HepG2 (cell line): ENCODE measurements around the gene KDELR3. TPM values are rescaled to one million over a fixed set of nuclear protein-coding genes. Genes with fewer than 3 reads are reported as not detected.
"Not testable (repeated sequence)": the region's sequence is repeated elsewhere in the genome, so short reads cannot be mapped to it uniquely, and the experiment has no call there.

Experiments used
- ATAC-seq: fragments of 200-7000 bp; cut with Tn5 transposase; 3 replicates; pipeline ENCODE4 v1.9.1; 2020; ENCODE audit warnings: mild to moderate bottlenecking, moderate library complexity
- BruUV-seq: library from RNA; stranded (reverse); fragments of 400-500 nt; replicated peaks from 2 replicates; lab custom pipeline; 2021; lab: Mats Ljungman, UMichigan
- CTCF ChIA-PET: fragments of 300-600 bp; formaldehyde crosslinking; extraction: SDS; loops from one replicate; lab custom pipeline; 2021; ENCODE audit warnings: low total read pairs, inconsistent platforms, low intra/inter-chr PET ratio; lab: Yijun Ruan, JAX
- POLR2A ChIA-PET: fragments of 350-600 bp; sonication (Branson Sonifier 250); formaldehyde crosslinking; loops from one replicate; lab custom pipeline; 2020; ENCODE audit warnings: antibody characterized with exemption, inconsistent platforms; lab: Yijun Ruan, JAX
- DNase-seq: peaks from one replicate; pipeline ENCODE4 v3.0.0-alpha.2; 2015; ENCODE audit warnings: low spot score
- FAIRE-seq: peaks from 3 replicates; lab custom pipeline; 2011; peaks lifted over from hg19 to GRCh38; lab: Jason Lieb, UNC
- H2AFZ ChIP-seq: one replicate; pipeline ENCODE4 v1.6.1; 2011; ENCODE audit warnings: low read length, inconsistent platforms
- H3K27ac ChIP-seq: fragments of 300-600 bp; 3 replicates; pipeline ENCODE4 v1.8.0; 2011; ENCODE audit warnings: mixed run types, mild to moderate bottlenecking, mixed read lengths, low read length, inconsistent platforms; ENCODE audit not compliant: insufficient read depth; ENCODE audit errors: extremely low read length
- H3K27me3 ChIP-seq, 2 experiments: fragments of 200-600 bp in 1 of 2; 2 replicates in 1 of 2; 3 replicates in 1 of 2; pipeline versions ENCODE4 v1.6.0 to v1.8.0; 2011; ENCODE audit warnings: low read length in 2 of 2, mild to moderate bottlenecking in 2 of 2, moderate library complexity in 2 of 2, inconsistent platforms in 1 of 2; ENCODE audit not compliant: insufficient read depth in 2 of 2, control insufficient read depth in 1 of 2
- H3K36me3 ChIP-seq, 2 experiments: fragments of 200-600 bp in 1 of 2; replicated peaks in 1 of 2; 2 replicates in 1 of 2; 3 replicates in 1 of 2; pipeline versions ENCODE4 v1.5.1 to v1.8.0; 2011; ENCODE audit warnings: low read length in 2 of 2, inconsistent platforms in 1 of 2; ENCODE audit not compliant: insufficient read depth in 2 of 2, control insufficient read depth in 1 of 2
- H3K4me1 ChIP-seq: 2 replicates; pipeline ENCODE4 v1.5.1; 2012; ENCODE audit warnings: low read length, inconsistent platforms; ENCODE audit not compliant: insufficient read depth
- H3K4me2 ChIP-seq: 2 replicates; pipeline ENCODE4 v1.6.0; 2011; ENCODE audit warnings: low read depth, low read length, inconsistent platforms
- H3K4me3 ChIP-seq, 3 experiments: fragments of 200-600 bp in 1 of 3; sonication (generic), shearing (Covaris generic) in 1 of 3; replicated peaks in 1 of 3; 2 replicates each; pipeline ENCODE4 v1.5.1; 2011 to 2016; ENCODE audit warnings: low read length in 3 of 3, inconsistent platforms in 2 of 3, low read depth in 2 of 3, mild to moderate bottlenecking in 2 of 3, control low read depth in 1 of 3, mixed read lengths in 1 of 3; ENCODE audit not compliant: insufficient read depth in 1 of 3
- H3K79me2 ChIP-seq: one replicate; pipeline ENCODE4 v1.6.1; 2011; ENCODE audit warnings: low read length, inconsistent platforms; ENCODE audit not compliant: insufficient read depth
- H3K9ac ChIP-seq: 2 replicates; pipeline ENCODE4 v1.6.0; 2011; ENCODE audit warnings: mild to moderate bottlenecking, low read depth, low read length, inconsistent platforms; ENCODE audit not compliant: insufficient read depth
- H3K9me3 ChIP-seq: 2 replicates; pipeline ENCODE4 v1.5.1; 2012; ENCODE audit warnings: mild to moderate bottlenecking, low read length
- H4K20me1 ChIP-seq: 2 replicates; pipeline ENCODE4 v1.6.0; 2011; ENCODE audit warnings: inconsistent platforms, mild to moderate bottlenecking, low read length, moderate library complexity; ENCODE audit not compliant: insufficient read depth
- KDM5B ChIP-seq: sonication (generic); formaldehyde crosslinking; IDR thresholded peaks from 2 replicates; pipeline ENCODE4 v1.4.0; 2020; ENCODE audit warnings: missing genetic modification reagents, mild to moderate bottlenecking, borderline replicate concordance
- MAFG ChIP-seq: sonication (generic); formaldehyde crosslinking; IDR thresholded peaks from 2 replicates; pipeline ENCODE4 v1.5.1; 2020; ENCODE audit warnings: mild to moderate bottlenecking, missing genetic modification reagents
- PCBP2 ChIP-seq: fragments of 200-400 bp; formaldehyde crosslinking; optimal IDR thresholded peaks from 2 replicates; pipeline ENCODE3; 2018; ENCODE audit warnings: low read length, low read depth; ENCODE audit not compliant: poor library complexity, severe bottlenecking
- SP2 ChIP-seq: sonication (generic); formaldehyde crosslinking; IDR thresholded peaks from 2 replicates; pipeline ENCODE4 v1.5.1; 2020; ENCODE audit warnings: mild to moderate bottlenecking, missing genetic modification reagents
- ZNF598 ChIP-seq: sonication (generic); formaldehyde crosslinking; IDR thresholded peaks from 2 replicates; pipeline ENCODE4 v1.5.1; 2020; ENCODE audit warnings: mild to moderate bottlenecking, missing genetic modification reagents, borderline replicate concordance
- WGBS: methylation state at CpG from one replicate; pipeline ENCODE4 v1.1.6; 2017; ENCODE audit warnings: low lambda C conversion rate; 5-methylcytosine and 5-hydroxymethylcytosine counted together
- in situ Hi-C: cut with HindIII; loops from 2 replicates; pipeline ENCODE4 v1.10.0; 2017; ENCODE audit warnings: low pct_unique_long_range_greater_than_20kb; ENCODE audit not compliant: extremely low pct_ligation_motif_present
- intact Hi-C: fragments of 100-400 bp; cut with micrococcal nuclease; formaldehyde crosslinking; loops from one replicate; pipeline ENCODE4 v1.10.0; 2022; ENCODE audit not compliant: unreplicated experiment
- polyA plus RNA-seq, 8 experiments: library from polyadenylated mRNA; depleted of rRNA in 3 of 8; stranded (reverse) in 7 of 8; unstranded in 1 of 8; fragments of >200 nt; fragmentation: Illumina TruSeq in 4 of 8; extraction: Trizol in 4 of 8; gene quantifications; 2 replicates each; pipeline versions ENCODE4 v1.2.1 to v1.2.3, GENCODE V29; 2011 to 2016; ENCODE audit warnings: low read depth in 4 of 8, missing spikeins in 1 of 8, mixed read lengths in 1 of 8; ENCODE audit not compliant: insufficient read depth in 1 of 8
- total RNA-seq, 5 experiments: library from RNA; depleted of rRNA; stranded (reverse); fragments of >200 nt; fragmentation: Illumina TruSeq; extraction: Trizol; gene quantifications; 2 replicates each; pipeline ENCODE4 v1.2.3, GENCODE V29; 2016; ENCODE audit warnings: low read depth in 1 of 5
- TF ChIP-seq, protein P1 (sequence below): sonication (generic); formaldehyde crosslinking; IDR thresholded peaks from 2 replicates; pipeline ENCODE4 v1.8.1; 2023; ENCODE audit warnings: mild to moderate bottlenecking, inconsistent platforms, moderate library complexity, missing genetic modification reagents, borderline replicate concordance
- TF ChIP-seq, protein P2 (sequence below): sonication (generic); formaldehyde crosslinking; IDR thresholded peaks from 2 replicates; pipeline ENCODE4; 2020; ENCODE audit warnings: missing genetic modification reagents, mild to moderate bottlenecking, borderline replicate concordance

KDELR3 gene
- total and polyA plus RNA-seq, 2 of the 13 experiments (the other 11 are each of a cell fraction or from before 2014, with no cell fraction given), result 24.2 to 65.7 TPM

DNA sequence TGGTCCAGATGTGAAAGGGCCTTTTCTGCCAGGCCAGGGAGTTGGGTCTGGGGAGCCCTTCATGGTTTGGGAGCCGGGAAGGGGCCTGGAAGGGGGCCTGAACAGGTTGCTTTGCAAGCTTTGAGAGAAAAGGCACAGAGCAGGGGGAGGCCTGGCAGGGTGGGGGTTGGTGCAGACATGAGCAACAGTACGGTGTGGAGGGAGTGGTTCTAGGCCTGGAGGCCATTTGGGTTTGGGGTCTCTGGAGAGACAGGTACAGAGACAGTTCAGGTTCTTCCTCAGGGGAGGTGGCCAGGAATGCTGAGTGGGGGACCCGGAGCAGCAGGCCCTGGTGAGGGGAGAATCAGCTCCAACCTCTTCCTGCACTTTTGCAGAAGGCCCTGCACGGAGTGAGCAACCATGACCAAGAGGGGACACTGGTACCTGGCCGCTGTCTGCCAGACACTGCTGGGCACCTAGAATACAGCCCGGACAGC is 1.4 kb downstream of the KDELR3 start:
- H3K79me2 ChIP-seq, result no peaks in the 10 kb centered on the region
- BruUV-seq, result no TSS peak
- H2AFZ ChIP-seq, result no peak overlapping the region
- H3K4me2 ChIP-seq, result peak overlapping the region; percentile 96
- peaks cover 47% of the 10 kb centered on the region for H3K4me1 ChIP-seq
- H3K36me3 ChIP-seq, result no peaks in the 10 kb centered on the region
- no peaks in the 10 kb centered on the region for H4K20me1 ChIP-seq
- 92% methylated on average over 5 of the region's 6 CpGs for WGBS
- H3K9me3 ChIP-seq, result no peaks in the 10 kb centered on the region
- in situ Hi-C loops, result no loop called here
- POLR2A ChIA-PET, result no interaction called here
- ATAC-seq, result no peak
- no peak overlapping the region for H3K27ac ChIP-seq
- DNase-seq, result no peak
- CTCF ChIA-PET, result no interaction called here
- intact Hi-C loops, result no loop called here
- TF ChIP-seq, protein P1, sequence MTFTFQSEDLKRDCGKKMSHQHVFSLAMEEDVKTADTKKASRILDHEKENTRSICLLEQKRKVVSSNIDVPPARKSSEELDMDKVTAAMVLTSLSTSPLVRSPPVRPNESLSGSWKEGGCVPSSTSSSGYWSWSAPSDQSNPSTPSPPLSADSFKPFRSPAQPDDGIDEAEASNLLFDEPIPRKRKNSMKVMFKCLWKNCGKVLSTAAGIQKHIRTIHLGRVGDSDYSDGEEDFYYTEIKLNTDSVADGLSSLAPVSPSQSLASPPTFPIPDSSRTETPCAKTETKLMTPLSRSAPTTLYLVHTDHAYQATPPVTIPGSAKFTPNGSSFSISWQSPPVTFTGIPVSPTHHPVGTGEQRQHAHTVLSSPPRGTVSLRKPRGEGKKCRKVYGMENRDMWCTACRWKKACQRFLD, result no peak
- no peak for TF ChIP-seq PCBP2
- TF ChIP-seq, protein P2, sequence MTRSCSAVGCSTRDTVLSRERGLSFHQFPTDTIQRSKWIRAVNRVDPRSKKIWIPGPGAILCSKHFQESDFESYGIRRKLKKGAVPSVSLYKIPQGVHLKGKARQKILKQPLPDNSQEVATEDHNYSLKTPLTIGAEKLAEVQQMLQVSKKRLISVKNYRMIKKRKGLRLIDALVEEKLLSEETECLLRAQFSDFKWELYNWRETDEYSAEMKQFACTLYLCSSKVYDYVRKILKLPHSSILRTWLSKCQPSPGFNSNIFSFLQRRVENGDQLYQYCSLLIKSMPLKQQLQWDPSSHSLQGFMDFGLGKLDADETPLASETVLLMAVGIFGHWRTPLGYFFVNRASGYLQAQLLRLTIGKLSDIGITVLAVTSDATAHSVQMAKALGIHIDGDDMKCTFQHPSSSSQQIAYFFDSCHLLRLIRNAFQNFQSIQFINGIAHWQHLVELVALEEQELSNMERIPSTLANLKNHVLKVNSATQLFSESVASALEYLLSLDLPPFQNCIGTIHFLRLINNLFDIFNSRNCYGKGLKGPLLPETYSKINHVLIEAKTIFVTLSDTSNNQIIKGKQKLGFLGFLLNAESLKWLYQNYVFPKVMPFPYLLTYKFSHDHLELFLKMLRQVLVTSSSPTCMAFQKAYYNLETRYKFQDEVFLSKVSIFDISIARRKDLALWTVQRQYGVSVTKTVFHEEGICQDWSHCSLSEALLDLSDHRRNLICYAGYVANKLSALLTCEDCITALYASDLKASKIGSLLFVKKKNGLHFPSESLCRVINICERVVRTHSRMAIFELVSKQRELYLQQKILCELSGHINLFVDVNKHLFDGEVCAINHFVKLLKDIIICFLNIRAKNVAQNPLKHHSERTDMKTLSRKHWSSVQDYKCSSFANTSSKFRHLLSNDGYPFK, result no peak
- TF ChIP-seq KDM5B (CRISPR knock-in tag), result no peak
- no peak for TF ChIP-seq ZNF598
- TF ChIP-seq SP2 (CRISPR knock-in tag), result no peak
- TF ChIP-seq MAFG (CRISPR knock-in tag), result no peak
- H3K9ac ChIP-seq, result peak overlapping the region; percentile 81; the same call in 1 of the 2 replicates
- peak overlapping the region in 1 of 3 experiments; percentile 87; a peak in 1 of 6 replicates for H3K4me3 ChIP-seq
- FAIRE-seq, result no peak
- H3K27me3 ChIP-seq, result peaks cover 0 to 10% of the 10 kb centered on the region in 2 experiments; a peak in 3 of 5 replicates

DNA sequence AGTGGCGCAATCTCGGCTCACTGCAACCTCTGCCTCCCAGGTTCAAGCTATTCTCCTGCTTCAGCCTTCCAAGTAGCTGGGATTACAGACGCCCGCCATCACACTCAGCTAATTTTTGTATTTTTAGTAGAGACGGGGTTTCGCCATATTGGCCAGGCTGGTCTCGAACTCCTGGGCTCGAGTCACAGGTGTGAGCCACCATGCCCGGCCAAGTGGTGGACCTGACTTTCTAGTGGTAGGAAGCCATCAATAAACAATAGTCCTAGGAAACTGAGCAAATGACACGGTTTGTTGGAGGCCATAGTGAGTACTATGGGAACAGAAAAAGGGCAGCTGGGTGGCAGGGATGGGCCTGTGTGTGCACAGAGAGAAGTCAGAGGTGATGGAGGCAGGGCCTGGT is 2.3 kb downstream of the KDELR3 start:
- H3K27me3 ChIP-seq, FAIRE-seq, H3K9ac ChIP-seq, H4K20me1 ChIP-seq, H3K9me3 ChIP-seq, H2AFZ ChIP-seq, H3K79me2 ChIP-seq, H3K27ac ChIP-seq, H3K4me2 ChIP-seq, H3K4me3 ChIP-seq, CTCF ChIA-PET, intact Hi-C loops, DNase-seq, in situ Hi-C loops, ATAC-seq, BruUV-seq, H3K36me3 ChIP-seq: not testable (repeated sequence)
- peaks cover 39% of the 10 kb centered on the region for H3K4me1 ChIP-seq
- 94% methylated on average over 10 of the region's 10 CpGs for WGBS
- POLR2A ChIA-PET, result interaction anchor here (0.7 kb wide), 1 partner anchor 13 kb away, joined by 3 read pairs; no protein-coding TSS in a partner anchor
